B cell (primary cell): Measurements from ENCODE around the gene EOGT. TPM values are rescaled to one million over a fixed set of nuclear protein-coding genes. Genes with fewer than 3 reads are reported as not detected.

Source experiments
- ATAC-seq: fragments of 200-7000 bp; cut with Tn5 transposase; one replicate; pipeline ENCODE4 v1.10.0; 2021; ENCODE audit warnings: low read depth, mild to moderate bottlenecking, moderate number of reproducible peaks, moderate library complexity
- CTCF ChIA-PET: fragments of 350-600 bp; sonication (Branson Sonifier 250); formaldehyde crosslinking; loops from one replicate; lab custom pipeline; 2021; ENCODE audit warnings: antibody characterized with exemption, inconsistent platforms; lab: Charles Lee
- POLR2A ChIA-PET: fragments of 350-600 bp; sonication (Branson Sonifier 250); formaldehyde crosslinking; loops from one replicate; lab custom pipeline; 2021; ENCODE audit warnings: antibody characterized with exemption; lab: Charles Lee
- DNase-seq: peaks from one replicate; pipeline ENCODE4 v3.0.0; 2013
- H2AFZ ChIP-seq: 2 replicates; pipeline ENCODE4 v1.6.1; 2012; ENCODE audit warnings: mild to moderate bottlenecking, low read depth, low read length; ENCODE audit not compliant: insufficient read depth, poor library complexity, severe bottlenecking
- H3K27ac ChIP-seq, 2 donors: 1 replicate in 1 of 2; 2 replicates in 1 of 2; pipeline ENCODE4 v1.5.1; 2012 to 2013; ENCODE audit warnings: low read length in 2 of 2, mild to moderate bottlenecking in 2 of 2, moderate library complexity in 1 of 2
- H3K27me3 ChIP-seq, 4 experiments: fragments of 200-600 bp in 1 of 4; sonication (generic) in 1 of 4; replicated peaks in 1 of 4; 1 replicate in 2 of 4; 2 replicates in 2 of 4; pipeline versions ENCODE4 v1.6.1 to v1.7.0; 2013 to 2016; ENCODE audit warnings: low read length in 3 of 4, mild to moderate bottlenecking in 2 of 4, mixed read lengths in 1 of 4, moderate library complexity in 1 of 4; ENCODE audit not compliant: insufficient read depth in 4 of 4, control insufficient read depth in 3 of 4; ENCODE audit errors: control extremely low read depth in 1 of 4
- H3K36me3 ChIP-seq, 2 experiments: replicated peaks in 1 of 2; 1 replicate in 1 of 2; 2 replicates in 1 of 2; pipeline versions ENCODE4 v1.6.1 to v1.7.1; 2013; ENCODE audit warnings: low read length in 1 of 2; ENCODE audit not compliant: insufficient read depth in 2 of 2, control insufficient read depth in 1 of 2; ENCODE audit errors: control extremely low read depth in 1 of 2, extremely low read depth in 1 of 2
- H3K4me1 ChIP-seq, 2 donors: fragments of 200-600 bp in 1 of 2; sonication (generic) in 1 of 2; 1 replicate in 1 of 2; 2 replicates in 1 of 2; pipeline versions ENCODE4 v1.5.1 to v1.6.1; 2013 to 2017; ENCODE audit warnings: low read length in 2 of 2; ENCODE audit not compliant: control insufficient read depth in 2 of 2, insufficient read depth in 2 of 2
- H3K4me2 ChIP-seq: replicated peaks from 2 replicates; pipeline ENCODE3; 2012; ENCODE audit warnings: mild to moderate bottlenecking, low read depth, low read length; ENCODE audit not compliant: poor library complexity, severe bottlenecking
- H3K4me3 ChIP-seq, 5 experiments: fragments of 200-600 bp in 1 of 5; sonication (generic) in 1 of 5; 1 replicate in 3 of 5; 2 replicates in 2 of 5; pipeline versions ENCODE4 v1.5.1 to v1.7.0; 2011 to 2016; ENCODE audit warnings: low read length in 4 of 5, mild to moderate bottlenecking in 4 of 5, low read depth in 2 of 5, control low read depth in 1 of 5, moderate library complexity in 1 of 5; ENCODE audit not compliant: insufficient read depth in 1 of 5; ENCODE audit errors: control extremely low read depth in 1 of 5, extremely low read depth in 1 of 5
- H3K79me2 ChIP-seq: fragments of 200-600 bp; sonication (generic); one replicate; pipeline ENCODE4 v1.6.0; 2016; ENCODE audit warnings: low read length; ENCODE audit not compliant: control insufficient read depth, insufficient read depth
- H3K9ac ChIP-seq: fragments of 200-600 bp; sonication (generic); 2 replicates; pipeline ENCODE4 v1.6.1; 2017; ENCODE audit warnings: mild to moderate bottlenecking, low read length, moderate library complexity
- H3K9me3 ChIP-seq, 3 donors: one replicate each; pipeline versions ENCODE4 v1.6.1 to v1.7.1; 2013; ENCODE audit warnings: low read length in 2 of 3; ENCODE audit not compliant: control insufficient read depth in 2 of 3, insufficient read depth in 1 of 3; ENCODE audit errors: control extremely low read depth in 1 of 3
- H4K20me1 ChIP-seq: 2 replicates; pipeline ENCODE4 v1.6.0; 2012; ENCODE audit warnings: mild to moderate bottlenecking, low read length; ENCODE audit not compliant: insufficient read depth, control insufficient read depth, poor library complexity, severe bottlenecking
- H3K27ac Mint-ChIP-seq: one replicate; pipeline ENCODE4 v1.8.0; 2021; ENCODE audit warnings: mixed read lengths
- H3K27me3 Mint-ChIP-seq: one replicate; pipeline ENCODE4 v1.8.0; 2021; ENCODE audit warnings: mixed read lengths
- H3K4me1 Mint-ChIP-seq: one replicate; pipeline ENCODE4 v1.8.0; 2021; ENCODE audit warnings: mixed read lengths
- H3K4me3 Mint-ChIP-seq: one replicate; pipeline ENCODE4 v1.8.0; 2021; ENCODE audit warnings: mixed read lengths
- H3K9me3 Mint-ChIP-seq: one replicate; pipeline ENCODE4 v1.8.0; 2022; ENCODE audit warnings: mixed read lengths; ENCODE audit not compliant: insufficient read depth
- EZH2 ChIP-seq: IDR thresholded peaks from 2 replicates; pipeline ENCODE4 v1.6.1; 2012; ENCODE audit warnings: borderline replicate concordance, low read depth, mild to moderate bottlenecking, moderate library complexity, low read length; ENCODE audit not compliant: insufficient read depth, poor library complexity, severe bottlenecking
- WGBS: methylation state at CpG from one replicate; pipeline ENCODE4 v1.1.5; 2013; ENCODE audit warnings: missing lambda C conversion rate; ENCODE audit not compliant: insufficient coverage; 5-methylcytosine and 5-hydroxymethylcytosine counted together
- intact Hi-C: fragments of 100-400 bp; cut with micrococcal nuclease; formaldehyde crosslinking; loops from one replicate; pipeline ENCODE4 v1.10.0; 2022
- polyA plus RNA-seq: library from polyadenylated mRNA; depleted of rRNA; stranded (reverse); fragments of >200 nt; gene quantifications from 2 replicates; pipeline ENCODE4 v1.2.3, GENCODE V29; 2012
- total RNA-seq, 2 donors: library from RNA; stranded (reverse); fragments of 120-200 nt in 1 of 2; gene quantifications; 1 replicate in 1 of 2; 2 replicates in 1 of 2; pipeline versions ENCODE4 v1.2.3 to v1.2.4, GENCODE V29; 2013 to 2022
- TF ChIP-seq, protein P1 (sequence below): fragments of 200-600 bp; IDR thresholded peaks from one replicate; pipeline ENCODE4 v1.8.0; 2022; ENCODE audit warnings: antibody characterized with exemption, mild to moderate bottlenecking

The EOGT gene
- total and polyA plus RNA-seq, 2 donors (not counting 1 experiment from before 2014, with no cell fraction given): 1.7 to 15.5 TPM

DNA sequence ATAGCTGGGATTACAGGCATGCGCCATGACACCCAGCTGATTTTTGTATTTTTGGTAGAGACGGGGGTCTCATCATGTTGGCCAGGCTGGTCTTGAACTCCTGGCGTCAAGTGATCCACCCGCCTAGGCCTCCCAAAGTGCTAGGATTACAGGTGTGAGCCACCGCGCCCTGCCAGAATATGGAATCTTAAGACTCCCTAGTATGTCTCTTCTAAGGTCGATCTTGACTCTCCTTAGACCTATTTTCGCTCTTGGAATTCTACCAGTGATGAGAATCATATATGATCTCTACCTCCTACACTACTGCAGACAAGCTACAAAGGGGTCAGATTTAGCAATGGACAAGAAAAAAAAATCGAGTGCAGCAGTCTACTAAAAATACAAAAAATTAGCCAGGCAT lies 19.3 kb upstream of the EOGT start:
- POLR2A ChIA-PET: no interaction called here
- WGBS: 97% methylated on average over 6 of the region's 9 CpGs

DNA sequence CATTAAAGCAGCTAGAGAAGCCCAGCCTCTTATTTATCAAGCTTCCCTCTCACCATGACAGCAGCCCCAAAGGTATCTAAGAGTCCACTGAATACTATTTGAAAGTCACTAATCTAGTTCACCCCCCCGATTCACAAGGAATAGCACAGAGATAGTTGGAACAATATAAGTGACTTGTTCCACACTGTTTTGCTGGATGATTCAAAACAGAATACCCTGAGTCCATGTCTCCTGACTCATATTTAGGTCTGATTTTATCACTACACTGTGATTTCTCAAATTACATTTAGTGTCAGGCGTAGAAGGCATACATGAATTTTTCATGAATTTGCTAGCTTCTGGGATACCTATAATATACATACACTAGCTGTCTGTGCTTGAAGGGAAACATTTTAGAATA lies 18.7 kb upstream of the EOGT start:
- H4K20me1 ChIP-seq: no peaks in the 10 kb centered on the region
- no peak overlapping the region for H2AFZ ChIP-seq
- peaks cover 10 to 73% of the 10 kb centered on the region in 2 experiments for H3K36me3 ChIP-seq
- no peak overlapping the region for H3K27ac ChIP-seq
- ChIA-PET CTCF (no interaction called here), POLR2A (no interaction called here)
- H3K27me3 Mint-ChIP-seq: no peaks in the 10 kb centered on the region
- H3K4me1 Mint-ChIP-seq: no peaks in the 10 kb centered on the region
- H3K4me1 ChIP-seq: no peaks in the 10 kb centered on the region
- ATAC-seq (no peak), DNase-seq (no peak)
- no peaks in the 10 kb centered on the region for H3K9me3 ChIP-seq
- H3K79me2 ChIP-seq: peaks cover 3% of the 10 kb centered on the region
- no CpG with 5 or more reads among the region's 2 CpGs for WGBS
- TF ChIP-seq, protein P1, sequence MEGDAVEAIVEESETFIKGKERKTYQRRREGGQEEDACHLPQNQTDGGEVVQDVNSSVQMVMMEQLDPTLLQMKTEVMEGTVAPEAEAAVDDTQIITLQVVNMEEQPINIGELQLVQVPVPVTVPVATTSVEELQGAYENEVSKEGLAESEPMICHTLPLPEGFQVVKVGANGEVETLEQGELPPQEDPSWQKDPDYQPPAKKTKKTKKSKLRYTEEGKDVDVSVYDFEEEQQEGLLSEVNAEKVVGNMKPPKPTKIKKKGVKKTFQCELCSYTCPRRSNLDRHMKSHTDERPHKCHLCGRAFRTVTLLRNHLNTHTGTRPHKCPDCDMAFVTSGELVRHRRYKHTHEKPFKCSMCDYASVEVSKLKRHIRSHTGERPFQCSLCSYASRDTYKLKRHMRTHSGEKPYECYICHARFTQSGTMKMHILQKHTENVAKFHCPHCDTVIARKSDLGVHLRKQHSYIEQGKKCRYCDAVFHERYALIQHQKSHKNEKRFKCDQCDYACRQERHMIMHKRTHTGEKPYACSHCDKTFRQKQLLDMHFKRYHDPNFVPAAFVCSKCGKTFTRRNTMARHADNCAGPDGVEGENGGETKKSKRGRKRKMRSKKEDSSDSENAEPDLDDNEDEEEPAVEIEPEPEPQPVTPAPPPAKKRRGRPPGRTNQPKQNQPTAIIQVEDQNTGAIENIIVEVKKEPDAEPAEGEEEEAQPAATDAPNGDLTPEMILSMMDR: no peak
- TF ChIP-seq EZH2: no peak
- H3K9me3 Mint-ChIP-seq: no peaks in the 10 kb centered on the region
- no peak overlapping the region for H3K9ac ChIP-seq
- intact Hi-C loops: no loop called here
- no peak overlapping the region for H3K4me3 Mint-ChIP-seq
- no peaks in the 10 kb centered on the region for H3K27me3 ChIP-seq
- no peak overlapping the region for H3K27ac Mint-ChIP-seq
- H3K4me2 ChIP-seq: no peak overlapping the region
- H3K4me3 ChIP-seq: no peak overlapping the region

More for the DNA sequence above, 19.3 kb upstream of the EOGT start:
- no peaks in the 10 kb centered on the region for H3K27me3 ChIP-seq
- CTCF ChIA-PET: no interaction called here
- H3K4me3 Mint-ChIP-seq: no peak overlapping the region
- H3K27ac ChIP-seq: no peak overlapping the region
- H3K4me1 Mint-ChIP-seq: no peaks in the 10 kb centered on the region
- H4K20me1 ChIP-seq: peaks cover under 1% of the 10 kb centered on the region
- H3K27ac Mint-ChIP-seq: no peak overlapping the region
- intact Hi-C loops: no loop called here
- H3K4me2 ChIP-seq: no peak overlapping the region
- ATAC-seq (no peak), DNase-seq (no peak)
- peaks cover 3% of the 10 kb centered on the region for H3K79me2 ChIP-seq
- H3K36me3 ChIP-seq: peaks cover 10 to 74% of the 10 kb centered on the region in 2 experiments
- H3K9me3 ChIP-seq: no peaks in the 10 kb centered on the region
- no peak overlapping the region for H3K4me3 ChIP-seq
- H2AFZ ChIP-seq: no peak overlapping the region
- TF ChIP-seq EZH2: no peak
- TF ChIP-seq, protein P1: no peak
- H3K9me3 Mint-ChIP-seq: no peaks in the 10 kb centered on the region
- no peak overlapping the region for H3K9ac ChIP-seq
- H3K27me3 Mint-ChIP-seq: no peaks in the 10 kb centered on the region
- no peaks in the 10 kb centered on the region for H3K4me1 ChIP-seq
